NCI-H82 (cell line): ENCODE results near the gene RBM17.
"Not testable (repeated sequence)": the region's sequence is repeated elsewhere in the genome, so short reads cannot be mapped to it uniquely, and the experiment has no call there.

ENCODE experiments used
- DNase-seq: peaks from one replicate; lab custom pipeline; 2025; lab: John Stamatoyannopoulos, UW

The RBM17 gene

GRCh38 chr10:6080417-6080973, 8.3 kb upstream of the RBM17 start:
- no peak for DNase-seq

DNA sequence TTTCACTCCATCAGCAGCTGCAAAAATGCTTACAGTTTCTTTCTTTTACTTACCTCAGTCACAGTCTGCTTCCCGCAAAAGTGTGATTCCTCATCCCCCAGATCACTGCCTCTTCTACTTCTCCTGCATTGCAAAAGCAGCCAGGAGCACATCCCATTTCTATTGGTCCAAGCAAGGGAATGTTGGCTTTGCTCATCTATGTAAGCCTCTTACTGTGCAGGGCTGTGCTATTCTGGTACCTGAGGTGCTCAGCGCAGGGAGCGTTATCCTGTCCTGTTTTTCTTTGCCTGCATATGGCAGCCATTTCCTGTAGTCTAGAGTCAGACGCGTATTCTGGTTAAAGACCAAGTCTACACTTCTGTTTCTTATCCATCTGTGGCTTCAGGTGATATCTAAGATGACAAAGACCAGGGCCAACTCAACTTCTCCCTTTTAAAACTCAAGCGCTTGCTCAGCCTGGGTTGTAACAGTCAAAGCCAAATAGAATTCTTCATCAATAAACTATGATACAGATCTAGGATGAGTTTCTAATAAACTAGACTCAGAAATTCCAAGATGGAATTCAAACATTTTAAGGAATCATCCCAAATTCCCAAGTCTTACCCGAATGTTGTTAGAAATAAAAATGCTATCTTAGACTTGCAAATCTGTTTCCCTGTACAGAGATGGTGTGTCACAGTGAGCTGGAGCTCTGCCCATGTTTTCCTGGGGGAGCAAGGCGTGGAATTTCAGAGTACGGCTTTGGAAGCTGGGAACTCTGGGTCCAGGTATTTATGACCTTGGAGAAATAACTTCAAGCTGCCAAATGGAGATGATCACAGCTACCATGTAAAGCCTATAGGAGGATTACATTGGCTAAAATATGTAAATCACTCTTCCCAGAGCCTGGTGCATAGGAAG, 6.1 kb upstream of the RBM17 start:
- peak; percentile 2 for DNase-seq

DNA sequence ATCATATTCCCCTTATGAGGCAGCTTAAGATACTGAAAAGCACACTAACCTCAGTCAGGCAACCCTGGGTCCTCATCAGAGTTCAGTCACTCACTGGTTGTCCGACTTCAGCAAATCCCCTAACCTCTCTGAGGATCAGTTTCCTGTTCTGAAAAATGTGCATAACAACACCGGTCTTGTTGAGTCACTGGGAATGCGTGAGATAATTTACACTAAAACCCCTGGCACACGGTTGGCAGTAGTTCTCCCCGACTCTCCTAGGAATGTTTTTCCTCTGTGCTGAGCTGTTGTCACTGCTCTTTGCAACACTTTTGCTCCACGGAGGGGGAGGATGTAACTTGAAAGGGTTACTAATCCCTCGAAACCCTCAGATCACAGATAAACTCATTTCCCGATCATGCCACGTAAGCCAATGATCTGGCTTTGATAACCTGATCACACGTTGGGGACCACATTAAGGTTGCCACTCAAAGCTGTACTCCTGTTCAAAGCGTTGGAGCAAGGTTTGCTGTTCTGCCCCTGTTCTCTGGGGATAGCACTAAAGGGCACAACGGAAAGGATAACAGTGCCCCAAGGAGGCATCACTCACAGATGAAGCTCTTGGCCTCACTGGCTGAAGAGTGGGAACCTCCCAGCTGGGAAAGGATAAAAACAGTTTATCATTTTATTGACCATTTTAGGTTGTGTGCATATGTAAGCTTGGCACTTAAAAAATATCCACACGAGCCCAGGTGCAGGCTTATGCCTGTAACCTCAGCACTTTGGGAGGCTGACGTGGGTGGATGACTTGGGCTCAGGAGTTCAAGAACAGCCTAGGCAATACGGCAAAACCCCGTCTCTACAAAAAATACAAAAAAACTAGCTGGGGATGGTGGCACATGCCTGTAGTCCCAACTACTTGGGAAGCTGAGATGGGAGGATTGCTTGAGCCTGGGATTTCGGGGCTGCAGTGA, 5.0 kb upstream of the RBM17 start:
- peak; percentile 21 for DNase-seq

- DNase-seq = peak; percentile 94
These were observed 2.2 kb upstream of the RBM17 start for GRCh38 chr10:6086375-6087233.

DNA sequence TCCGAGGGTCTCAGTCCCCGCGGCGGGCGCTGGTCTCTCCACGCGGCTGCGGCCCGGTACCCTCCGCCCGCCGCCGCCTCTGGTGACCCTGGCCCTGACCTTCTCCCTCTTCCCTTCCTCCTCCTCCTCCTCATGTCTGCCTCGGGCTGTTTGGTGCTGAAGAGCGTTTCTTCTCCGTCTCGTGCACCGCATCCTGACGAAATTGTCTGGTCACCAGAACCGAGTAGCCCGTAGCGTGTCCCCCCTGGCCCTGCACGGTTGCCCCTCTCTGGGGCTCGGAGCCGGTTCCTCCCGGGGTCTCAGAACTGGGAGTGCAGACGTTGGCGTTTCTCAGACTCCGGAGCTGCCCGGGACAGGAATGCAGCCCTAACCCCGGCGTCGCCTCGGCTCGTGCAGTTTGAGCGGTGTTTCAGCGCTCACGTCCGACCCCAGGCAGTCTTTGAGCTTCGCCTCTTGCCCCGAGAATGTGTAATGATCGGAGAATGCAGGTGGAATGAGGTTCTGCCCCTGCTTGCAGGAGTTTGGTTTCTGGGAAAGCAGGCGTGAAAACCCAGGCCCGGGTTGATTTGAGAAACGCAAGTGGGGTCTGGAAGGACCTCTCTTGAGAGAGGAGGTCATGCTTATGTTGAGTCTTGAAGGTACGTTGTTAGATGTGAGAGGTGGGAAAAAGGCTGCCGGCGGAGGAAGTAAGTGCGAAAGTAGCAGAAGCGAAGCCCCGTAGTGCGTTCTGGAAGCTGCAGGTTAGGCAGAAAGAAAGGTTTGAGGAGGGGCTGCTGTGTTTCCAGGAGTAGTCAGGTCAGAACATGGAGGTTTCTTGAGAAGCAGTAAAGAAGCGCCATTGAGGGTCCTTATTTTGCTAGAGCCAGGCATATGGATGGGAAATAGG, 743 bp downstream of the RBM17 start:
- DNase-seq = peak; percentile 37

DNA sequence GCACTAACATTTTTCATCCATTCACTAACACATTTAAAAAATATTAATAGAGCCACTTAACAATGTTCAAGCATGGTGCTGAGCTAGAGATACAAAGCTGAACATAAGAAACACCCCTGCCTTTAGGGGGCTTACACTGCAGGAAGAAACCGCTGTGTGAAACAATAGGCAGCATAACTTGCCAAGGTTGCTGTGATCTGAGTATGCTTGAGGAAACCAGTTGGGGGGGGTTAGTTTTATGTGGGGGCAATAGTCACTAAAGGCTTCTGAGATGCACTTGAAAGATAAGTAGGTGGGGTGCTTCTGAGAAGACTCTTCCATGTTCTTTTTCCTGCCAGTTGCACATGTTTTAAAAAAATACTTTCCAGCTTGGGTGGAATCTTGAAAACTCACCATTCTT, 2.8 kb downstream of the RBM17 start:
- DNase-seq = no peak

DNA sequence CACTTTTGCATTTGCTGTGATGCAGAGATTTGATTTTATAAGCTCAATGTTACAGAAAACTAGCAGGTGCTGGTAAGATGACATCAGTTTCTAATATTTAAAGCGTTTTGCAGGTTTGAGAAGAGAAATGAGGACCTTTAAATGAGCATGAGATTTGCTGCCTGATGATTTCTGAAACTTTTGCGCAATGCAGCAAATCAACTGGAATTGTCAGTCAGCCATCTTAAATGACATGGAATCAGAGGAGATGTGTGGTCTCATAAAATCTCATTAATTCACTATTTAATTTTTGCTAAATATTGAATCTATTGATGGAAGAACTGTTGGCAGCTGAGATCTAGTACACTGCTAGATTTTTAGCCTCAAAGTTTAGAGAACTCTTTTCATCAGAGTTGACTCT, 3.9 kb downstream of the RBM17 start:
- DNase-seq = no peak

GRCh38 chr10:6095810-6096570, 7.2 kb downstream of the RBM17 start:
- no peak for DNase-seq

DNA sequence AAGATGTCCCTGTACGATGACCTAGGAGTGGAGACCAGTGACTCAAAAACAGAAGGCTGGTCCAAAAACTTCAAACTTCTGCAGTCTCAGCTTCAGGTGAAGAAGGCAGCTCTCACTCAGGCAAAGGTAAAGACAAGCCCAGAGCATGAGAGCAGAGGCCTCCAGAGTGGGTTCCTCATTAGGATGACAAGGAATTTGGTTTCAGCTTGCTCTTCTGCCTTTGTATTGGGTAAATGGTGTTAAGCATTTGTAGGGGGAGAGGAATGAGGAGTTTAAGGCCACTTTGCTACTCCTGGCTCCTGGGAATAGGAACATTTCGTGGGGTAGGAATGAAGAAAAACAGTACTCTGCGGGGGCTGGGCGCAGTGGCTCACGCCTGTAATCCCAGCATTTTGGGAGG, 8.2 kb downstream of the RBM17 start:
- DNase-seq = no peak

- no peak for DNase-seq
These were observed 9.3 kb downstream of the RBM17 start for GRCh38 chr10:6098156-6098555.

GRCh38 chr10:6100370-6100769, 11.5 kb downstream of the RBM17 start:
- DNase-seq = no peak

DNA sequence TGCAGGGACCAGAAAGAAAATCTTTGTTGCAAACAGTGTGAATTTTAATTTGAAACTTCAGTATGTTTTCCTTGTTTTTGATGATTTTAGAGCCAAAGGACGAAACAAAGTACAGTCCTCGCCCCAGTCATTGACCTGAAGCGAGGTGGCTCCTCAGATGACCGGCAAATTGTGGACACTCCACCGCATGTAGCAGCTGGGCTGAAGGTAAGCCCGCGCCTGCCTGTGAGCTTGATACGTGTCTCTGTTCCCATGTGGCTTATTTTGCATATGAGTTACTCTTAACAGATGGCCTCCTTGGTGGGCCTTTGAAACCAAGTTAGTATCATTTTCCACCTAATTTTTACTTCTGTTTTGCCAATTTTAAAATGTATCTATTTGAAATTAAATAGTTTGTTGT, 12.3 kb downstream of the RBM17 start:
- DNase-seq = no peak

- DNase-seq = no peak
These were observed 13.3 kb downstream of the RBM17 start for GRCh38 chr10:6102128-6102527.

GRCh38 chr10:6103591-6103990, 14.8 kb downstream of the RBM17 start:
- DNase-seq = no peak

- not testable (repeated sequence) for DNase-seq
These were observed 18.8 kb downstream of the RBM17 start for GRCh38 chr10:6107616-6108015.

DNA sequence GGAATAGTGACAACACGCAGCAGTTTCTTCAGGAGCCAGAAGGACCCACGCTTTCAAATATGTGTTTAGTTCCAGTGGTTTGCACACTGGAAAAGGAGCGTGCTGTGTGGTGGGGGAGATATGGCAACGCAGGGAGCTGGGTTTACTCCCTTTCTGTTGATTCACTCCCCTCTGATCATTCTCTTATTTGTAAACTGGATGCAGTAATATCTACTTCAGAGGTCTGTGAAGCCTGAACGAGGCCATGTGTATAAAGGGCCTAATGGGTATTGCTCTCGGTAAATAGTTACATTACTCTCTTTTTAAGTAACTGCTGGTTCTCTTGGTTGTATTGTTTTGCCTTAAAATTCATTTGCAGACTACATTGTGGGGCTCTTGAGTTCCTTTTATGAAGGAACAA, 19.2 kb downstream of the RBM17 start:
- no peak for DNase-seq

- DNase-seq = peak; percentile 54
These were observed 20.0 kb downstream of the RBM17 start for GRCh38 chr10:6108631-6109443.

DNA sequence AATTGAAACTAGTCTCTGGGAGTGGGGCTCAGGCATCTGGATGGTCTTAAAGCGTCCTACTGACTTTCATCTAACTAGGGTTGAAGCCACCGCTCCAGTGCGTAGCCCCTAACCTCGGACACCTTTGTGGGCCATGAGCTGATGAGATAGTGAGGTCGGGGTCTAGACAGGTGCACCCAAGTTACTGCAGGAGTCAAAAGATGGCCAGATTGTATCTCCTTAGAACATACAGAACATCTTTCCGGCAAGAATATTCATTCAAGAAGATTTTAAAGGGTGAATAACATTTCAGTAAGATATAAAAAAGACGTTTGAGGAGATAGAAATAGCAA, 20.6 kb downstream of the RBM17 start:
- no peak for DNase-seq

DNA sequence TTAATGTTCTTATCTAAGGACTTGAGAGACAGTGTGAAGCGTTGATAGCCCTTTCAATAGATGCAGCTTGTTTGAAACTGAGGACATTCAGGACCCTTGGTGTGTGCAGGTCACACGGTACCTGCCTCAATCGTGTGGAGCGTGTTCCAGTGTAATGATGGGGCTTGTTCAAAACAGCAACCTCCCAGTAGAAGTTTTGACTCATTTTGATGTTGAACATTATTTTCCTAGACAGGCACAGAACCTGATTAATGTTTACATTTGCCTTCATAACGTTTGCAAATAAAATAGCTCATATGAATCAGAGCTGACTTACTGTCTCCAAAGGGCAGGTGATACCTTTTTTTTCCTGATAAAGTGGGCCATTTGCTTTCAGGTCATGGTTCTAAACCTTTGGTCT, 21.3 kb downstream of the RBM17 start:
- no peak for DNase-seq
